GM12878 (cell line): ENCODE data around the gene OPN4. TPM values are rescaled to one million over a fixed set of nuclear protein-coding genes. Genes with fewer than 3 reads are reported as not detected.

Experiments
- ATAC-seq: fragments of 200-7000 bp; cut with Tn5 transposase; 3 replicates; pipeline ENCODE4 v1.9.1; 2020; ENCODE audit warnings: mild to moderate bottlenecking, moderate library complexity
- BruUV-seq: library from RNA; stranded (reverse); fragments of 400-500 nt; replicated peaks from 2 replicates; lab custom pipeline; 2021; lab: Mats Ljungman, UMichigan
- CTCF ChIA-PET: fragments of 300-600 bp; sonication (Branson Sonifier 250); formaldehyde crosslinking; extraction: SDS; loops from one replicate; lab custom pipeline; 2021; ENCODE audit warnings: inconsistent platforms; lab: Yijun Ruan, JAX
- POLR2A ChIA-PET: fragments of 350-600 bp; formaldehyde crosslinking; extraction: SDS; loops from one replicate; lab custom pipeline; 2021; ENCODE audit warnings: inconsistent platforms; lab: Charles Lee
- RAD21 ChIA-PET: fragments of 300-600 bp; sonication (Branson Sonifier 250); formaldehyde crosslinking; loops from one replicate; lab custom pipeline; 2023; ENCODE audit warnings: antibody characterized with exemption; ENCODE audit not compliant: unreplicated experiment; lab: Charles Lee
- SMC1A ChIA-PET: fragments of 300-600 bp; sonication (Branson Sonifier 250); formaldehyde crosslinking; loops from one replicate; lab custom pipeline; 2023; ENCODE audit not compliant: unreplicated experiment, uncharacterized antibody; lab: Charles Lee
- DNase-seq: peaks from one replicate; pipeline ENCODE4 v3.0.0-alpha.2; 2011; ENCODE audit warnings: low read depth, low spot score
- FAIRE-seq: peaks from 3 replicates; lab custom pipeline; 2011; peaks lifted over from hg19 to GRCh38; lab: Jason Lieb, UNC
- H2AFZ ChIP-seq: 2 replicates; pipeline ENCODE4 v1.6.0; 2011; ENCODE audit warnings: low read depth, low read length, control low read depth; ENCODE audit not compliant: control insufficient read depth
- H3K27ac ChIP-seq: 2 replicates; pipeline ENCODE4 v1.5.1; 2011; ENCODE audit warnings: control low read depth; ENCODE audit not compliant: control insufficient read depth, insufficient read depth
- H3K27me3 ChIP-seq, 2 experiments: replicated peaks in 1 of 2; 2 replicates each; pipeline versions ENCODE4 v1.6.0 to v1.6.1; 2011; ENCODE audit warnings: low read length in 1 of 2; ENCODE audit not compliant: control insufficient read depth in 2 of 2, insufficient read depth in 2 of 2
- H3K36me3 ChIP-seq, 2 experiments: 2 replicates each; pipeline ENCODE4 v1.5.1; 2011; ENCODE audit warnings: low read length in 1 of 2; ENCODE audit not compliant: control insufficient read depth in 2 of 2, insufficient read depth in 2 of 2
- H3K4me1 ChIP-seq: 2 replicates; pipeline ENCODE4 v1.6.1; 2011; ENCODE audit warnings: mild to moderate bottlenecking, low read length, moderate library complexity, mixed read lengths; ENCODE audit not compliant: control insufficient read depth, insufficient read depth
- H3K4me2 ChIP-seq: 2 replicates; pipeline ENCODE4 v1.6.0; 2011; ENCODE audit warnings: control low read depth; ENCODE audit not compliant: control insufficient read depth, insufficient read depth
- H3K4me3 ChIP-seq: fragments of 200-600 bp; sonication (generic); 2 replicates; pipeline ENCODE4 v1.5.1; 2016
- H3K79me2 ChIP-seq: 2 replicates; pipeline ENCODE4 v1.6.0; 2011; ENCODE audit warnings: low read length; ENCODE audit not compliant: control insufficient read depth, insufficient read depth
- H3K9ac ChIP-seq: 2 replicates; pipeline ENCODE4 v1.8.0; 2011; ENCODE audit warnings: low read length, control low read depth, mixed read lengths; ENCODE audit not compliant: control insufficient read depth, insufficient read depth
- H3K9me3 ChIP-seq: replicated peaks from 3 replicates; pipeline ENCODE4 v1.5.1; 2011; ENCODE audit warnings: mild to moderate bottlenecking, low read length; ENCODE audit not compliant: control insufficient read depth, insufficient read depth
- H4K20me1 ChIP-seq: 2 replicates; pipeline ENCODE4 v1.6.0; 2011; ENCODE audit not compliant: control insufficient read depth, insufficient read depth
- IRF3 ChIP-seq: fragments of 450-650 bp; IDR thresholded peaks from 2 replicates; pipeline ENCODE4 v1.6.1; 2014; ENCODE audit warnings: mild to moderate bottlenecking
- KDM1A ChIP-seq: fragments of 200-600 bp; sonication (generic); IDR thresholded peaks from 2 replicates; pipeline ENCODE4 v1.6.1; 2016; ENCODE audit warnings: borderline replicate concordance
- MAX ChIP-seq: IDR thresholded peaks from 2 replicates; pipeline ENCODE4 v1.6.1; 2012; ENCODE audit warnings: low read depth, low read length, improper control_type of control experiment
- NRF1 ChIP-seq: conservative IDR thresholded peaks from 2 replicates; pipeline ENCODE4 v1.6.1; 2011; ENCODE audit warnings: mild to moderate bottlenecking, low read depth, low read length, improper control_type of control experiment
- SIX5 ChIP-seq: IDR thresholded peaks from 2 replicates; pipeline ENCODE4 v1.6.1; 2011; ENCODE audit warnings: mild to moderate bottlenecking, low read depth, low read length, moderate library complexity; ENCODE audit not compliant: severe bottlenecking
- WGBS: methylation state at CpG from one replicate; pipeline ENCODE4 v1.1.6; 2016; ENCODE audit warnings: low lambda C conversion rate; ENCODE audit not compliant: insufficient replicate concordance, insufficient coverage; ENCODE audit errors: missing lambda C conversion rate; 5-methylcytosine and 5-hydroxymethylcytosine counted together
- in situ Hi-C: fragments of 300-500 bp; cut with MboI; formaldehyde crosslinking; loops from 9 replicates; pipeline ENCODE4 v1.14.3; 2018; ENCODE audit warnings: mixed read lengths
- intact Hi-C: fragments of 100-400 bp; cut with micrococcal nuclease; formaldehyde crosslinking; loops from one replicate; pipeline ENCODE4 v1.14.2; 2022; ENCODE audit not compliant: unreplicated experiment
- polyA plus RNA-seq, 11 experiments: library from polyadenylated mRNA; depleted of rRNA in 4 of 11; unstranded in 6 of 11; stranded (reverse) in 5 of 11; fragments of >200 nt; fragmentation: Nextera tagmentation in 4 of 11; fragmentation: Illumina TruSeq in 1 of 11; extraction: Ambion mirVana in 4 of 11; extraction: Trizol in 1 of 11; gene quantifications; 1 replicate in 1 of 11; 2 replicates in 10 of 11; pipeline versions ENCODE4 v1.2.1 to v1.2.3, GENCODE V29; 2011 to 2016; ENCODE audit warnings: inconsistent platforms in 2 of 11, missing spikeins in 2 of 11, low read depth in 1 of 11
- total RNA-seq, 4 experiments: library from RNA; depleted of rRNA in 3 of 4; stranded (reverse); fragments of >200 nt in 3 of 4; fragmentation: Illumina TruSeq in 1 of 4; extraction: Trizol in 1 of 4; gene quantifications; 2 replicates each; pipeline versions ENCODE4 v1.2.1 to v1.2.3, GENCODE V29; 2013 to 2021

OPN4 gene
- total and polyA plus RNA-seq, 10 of the 15 experiments (the other 5 are each of a cell fraction or from before 2014, with no cell fraction given) = not detected

GRCh38 chr10:86648704-86649427 lies 5.5 kb upstream of the OPN4 start:
- CTCF ChIA-PET = interaction anchor here (0.7 kb wide), 1 partner anchor 292 kb away, joined by 3 read pairs; no protein-coding TSS in a partner anchor
- Histone ChIP-seq H3K27ac (no peak overlapping the region), H3K4me1 (peaks cover 5% of the 10 kb centered on the region), H2AFZ (no peak overlapping the region), H3K79me2 (no peaks in the 10 kb centered on the region), H3K4me2 (no peak overlapping the region), H4K20me1 (no peaks in the 10 kb centered on the region), H3K4me3 (no peak overlapping the region), H3K9me3 (no peaks in the 10 kb centered on the region), H3K36me3 (no peaks in the 10 kb centered on the region), H3K27me3 (no peaks in the 10 kb centered on the region; a peak in 1 of 4 replicates), H3K9ac (no peak overlapping the region)
- ATAC-seq (no peak), FAIRE-seq (no peak), DNase-seq (no peak)
- no TSS peak for BruUV-seq
- SMC1A ChIA-PET = no interaction called here
- in situ Hi-C loops (no loop called here), intact Hi-C loops (no loop called here)
- TF ChIP-seq KDM1A (no peak), NRF1 (no peak), MAX (no peak), SIX5 (no peak), IRF3 (no peak)
- 19% methylated on average over 9 of the region's 9 CpGs for WGBS
- POLR2A ChIA-PET = interaction anchor here (0.5 kb wide), 1 partner anchor 37 kb away, joined by 3 read pairs; no protein-coding TSS in a partner anchor
- RAD21 ChIA-PET = no interaction called here
